ENCODE results near the gene AP1G1. TPM values are rescaled to one million over a fixed set of nuclear protein-coding genes. Genes with fewer than 3 reads are reported as not detected.
"Not testable (repeated sequence)": the region's sequence is repeated elsewhere in the genome, so short reads cannot be mapped to it uniquely, and the experiment has no call there.

The AP1G1 gene
- total RNA-seq, 1 donor from 2014 or later = 72.7 TPM

GRCh38 chr16:71834291-71834690, 25.7 kb upstream of the AP1G1 start:
- Mint-ChIP-seq H3K36me3 (ENCODE audit: unreplicated experiment) (no peaks in the 10 kb centered on the region), H3K27me3 (ENCODE audit: unreplicated experiment) (no peaks in the 10 kb centered on the region), H3K4me3 (ENCODE audit: unreplicated experiment) (no peak overlapping the region), H3K4me1 (ENCODE audit: unreplicated experiment) (no peaks in the 10 kb centered on the region), H3K9me3 (ENCODE audit: unreplicated experiment) (no peaks in the 10 kb centered on the region), H3K27ac (ENCODE audit: unreplicated experiment) (no peak overlapping the region)
- DNase-seq (ENCODE audit: extremely low spot score, unreplicated experiment) = no peak
- no peak for TF ChIP-seq CTCF (IDR thresholded peaks at IDR 0.05)

GRCh38 chr16:71832112-71832511, 23.5 kb upstream of the AP1G1 start:
- H3K27ac Mint-ChIP-seq (ENCODE audit: unreplicated experiment); H3K9me3 Mint-ChIP-seq (ENCODE audit: unreplicated experiment); H3K4me1 Mint-ChIP-seq (ENCODE audit: unreplicated experiment); H3K36me3 Mint-ChIP-seq (ENCODE audit: unreplicated experiment); H3K27me3 Mint-ChIP-seq (ENCODE audit: unreplicated experiment); H3K4me3 Mint-ChIP-seq (ENCODE audit: unreplicated experiment); DNase-seq (ENCODE audit: extremely low spot score, unreplicated experiment): not testable (repeated sequence)

GRCh38 chr16:71831698-71832097, 23.1 kb upstream of the AP1G1 start:
- H3K27ac Mint-ChIP-seq (ENCODE audit: unreplicated experiment); H3K4me3 Mint-ChIP-seq (ENCODE audit: unreplicated experiment); H3K27me3 Mint-ChIP-seq (ENCODE audit: unreplicated experiment); DNase-seq (ENCODE audit: extremely low spot score, unreplicated experiment); H3K4me1 Mint-ChIP-seq (ENCODE audit: unreplicated experiment); H3K9me3 Mint-ChIP-seq (ENCODE audit: unreplicated experiment); H3K36me3 Mint-ChIP-seq (ENCODE audit: unreplicated experiment): not testable (repeated sequence)

- H3K9me3 Mint-ChIP-seq (ENCODE audit: unreplicated experiment) = peaks cover 4% of the 10 kb centered on the region
- H3K4me3 Mint-ChIP-seq (ENCODE audit: unreplicated experiment) = no peak overlapping the region
- no peak overlapping the region for H3K27ac Mint-ChIP-seq (ENCODE audit: unreplicated experiment)
- no peaks in the 10 kb centered on the region for H3K36me3 Mint-ChIP-seq (ENCODE audit: unreplicated experiment)
- H3K4me1 Mint-ChIP-seq (ENCODE audit: unreplicated experiment) = no peaks in the 10 kb centered on the region
- no peaks in the 10 kb centered on the region for H3K27me3 Mint-ChIP-seq (ENCODE audit: unreplicated experiment)
- TF ChIP-seq CTCF (IDR thresholded peaks at IDR 0.05) = no peak
- no peak for DNase-seq (ENCODE audit: extremely low spot score, unreplicated experiment)
These were observed 21.7 kb upstream of the AP1G1 start for GRCh38 chr16:71830359-71830758.

- Mint-ChIP-seq H3K27ac (ENCODE audit: unreplicated experiment) (no peak overlapping the region), H3K36me3 (ENCODE audit: unreplicated experiment) (no peaks in the 10 kb centered on the region), H3K27me3 (ENCODE audit: unreplicated experiment) (no peaks in the 10 kb centered on the region), H3K9me3 (ENCODE audit: unreplicated experiment) (peaks cover 4% of the 10 kb centered on the region), H3K4me1 (ENCODE audit: unreplicated experiment) (no peaks in the 10 kb centered on the region), H3K4me3 (ENCODE audit: unreplicated experiment) (no peak overlapping the region)
- no peak for DNase-seq (ENCODE audit: extremely low spot score, unreplicated experiment)
- no peak for TF ChIP-seq CTCF (IDR thresholded peaks at IDR 0.05)
These were observed 17.9 kb upstream of the AP1G1 start for GRCh38 chr16:71826533-71827017.

- Mint-ChIP-seq H3K27ac (ENCODE audit: unreplicated experiment) (peak overlapping the region; percentile 93), H3K4me1 (ENCODE audit: unreplicated experiment) (peaks cover 25% of the 10 kb centered on the region), H3K4me3 (ENCODE audit: unreplicated experiment) (peak overlapping the region; percentile 49)
- DNase-seq (ENCODE audit: extremely low spot score, unreplicated experiment); H3K27me3 Mint-ChIP-seq (ENCODE audit: unreplicated experiment); H3K36me3 Mint-ChIP-seq (ENCODE audit: unreplicated experiment); H3K9me3 Mint-ChIP-seq (ENCODE audit: unreplicated experiment): not testable (repeated sequence)
These were observed 8.5 kb upstream of the AP1G1 start for GRCh38 chr16:71817155-71817500.

- H3K9me3 Mint-ChIP-seq (ENCODE audit: unreplicated experiment) = no peaks in the 10 kb centered on the region
- TF ChIP-seq CTCF (IDR thresholded peaks at IDR 0.05) = no peak
- no peak overlapping the region for H3K27ac Mint-ChIP-seq (ENCODE audit: unreplicated experiment)
- no peak overlapping the region for H3K4me3 Mint-ChIP-seq (ENCODE audit: unreplicated experiment)
- no peaks in the 10 kb centered on the region for H3K36me3 Mint-ChIP-seq (ENCODE audit: unreplicated experiment)
- H3K4me1 Mint-ChIP-seq (ENCODE audit: unreplicated experiment) = peaks cover 27% of the 10 kb centered on the region
- no peaks in the 10 kb centered on the region for H3K27me3 Mint-ChIP-seq (ENCODE audit: unreplicated experiment)
- no peak for DNase-seq (ENCODE audit: extremely low spot score, unreplicated experiment)
These were observed 2.7 kb upstream of the AP1G1 start for GRCh38 chr16:71811261-71811803.

- H3K4me3 Mint-ChIP-seq (ENCODE audit: unreplicated experiment); H3K27ac Mint-ChIP-seq (ENCODE audit: unreplicated experiment): not testable (repeated sequence)
These were observed 1.5 kb upstream of the AP1G1 start for GRCh38 chr16:71810155-71810530.

More at GRCh38 chr16:71810155-71810530, 1.5 kb upstream of the AP1G1 start:
- H3K36me3 Mint-ChIP-seq (ENCODE audit: unreplicated experiment); H3K27me3 Mint-ChIP-seq (ENCODE audit: unreplicated experiment); H3K9me3 Mint-ChIP-seq (ENCODE audit: unreplicated experiment); DNase-seq (ENCODE audit: extremely low spot score, unreplicated experiment): not testable (repeated sequence)
- H3K4me1 Mint-ChIP-seq (ENCODE audit: unreplicated experiment) = peaks cover 22% of the 10 kb centered on the region
